NK-92 (cell line): ENCODE measurements around the gene EVC.

Experiments
- DNase-seq: peaks from one replicate; lab custom pipeline; 2025; ENCODE audit not compliant: unreplicated experiment; lab: John Stamatoyannopoulos, UW

Gene EVC

GRCh38 chr4:5783486-5783885 is 72.5 kb downstream of the EVC start:
- no peak for DNase-seq

DNA sequence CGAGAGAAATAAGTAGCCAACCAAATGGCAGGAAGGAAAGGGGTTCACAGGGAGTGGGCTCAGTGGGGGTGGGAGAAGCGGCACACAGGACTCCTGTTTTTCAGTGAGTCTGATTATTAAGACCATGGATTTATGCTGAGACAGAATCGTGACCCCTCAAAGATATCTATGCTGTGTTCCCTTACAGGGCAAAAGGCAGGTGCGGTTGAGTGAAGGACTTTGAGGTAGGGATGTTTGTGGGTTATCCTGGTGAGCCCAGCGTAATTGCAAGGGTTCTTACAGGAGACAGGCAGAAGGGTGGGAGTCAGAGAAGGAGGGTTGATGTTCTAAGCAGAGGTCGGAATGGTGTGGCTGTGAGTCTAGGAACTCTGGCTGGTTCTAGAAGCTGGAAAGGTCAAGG is 73.0 kb downstream of the EVC start:
- no peak for DNase-seq

DNA sequence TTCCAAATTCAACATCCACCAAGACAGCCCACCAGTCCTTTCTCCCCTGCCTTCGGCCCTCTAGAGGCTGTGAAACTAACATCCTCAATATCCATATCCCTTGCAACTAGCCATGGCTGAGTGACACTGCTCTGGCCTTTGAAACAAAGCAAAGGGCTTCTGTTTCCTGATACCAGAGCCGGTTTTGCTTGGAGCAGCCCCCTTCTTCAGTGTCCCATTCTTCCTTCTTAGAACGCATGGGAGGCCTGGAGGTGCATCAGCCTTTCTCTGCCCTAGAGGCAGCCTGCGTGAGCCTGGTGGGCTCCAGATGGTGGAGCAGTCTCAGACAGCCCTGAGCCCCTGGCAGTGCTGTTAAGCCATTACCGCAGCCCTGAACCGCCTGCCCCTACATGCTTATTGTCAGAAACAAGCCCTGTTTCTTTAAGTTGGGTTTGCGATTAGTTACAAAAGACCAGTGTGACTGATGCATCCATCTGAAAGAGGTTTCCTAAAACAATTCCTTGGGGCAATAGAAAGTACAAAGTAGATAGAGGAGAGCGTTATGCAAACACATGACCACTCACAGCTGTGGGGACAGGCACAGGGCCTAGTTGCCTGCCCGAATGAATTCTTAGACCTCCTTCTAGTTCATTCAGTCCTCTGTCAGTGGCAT is 74.1 kb downstream of the EVC start:
- DNase-seq = no peak

GRCh38 chr4:5785806-5786680 is 75.0 kb downstream of the EVC start:
- DNase-seq = no peak

- no peak for DNase-seq
Observed at GRCh38 chr4:5787311-5787710, 76.3 kb downstream of the EVC start.

DNA sequence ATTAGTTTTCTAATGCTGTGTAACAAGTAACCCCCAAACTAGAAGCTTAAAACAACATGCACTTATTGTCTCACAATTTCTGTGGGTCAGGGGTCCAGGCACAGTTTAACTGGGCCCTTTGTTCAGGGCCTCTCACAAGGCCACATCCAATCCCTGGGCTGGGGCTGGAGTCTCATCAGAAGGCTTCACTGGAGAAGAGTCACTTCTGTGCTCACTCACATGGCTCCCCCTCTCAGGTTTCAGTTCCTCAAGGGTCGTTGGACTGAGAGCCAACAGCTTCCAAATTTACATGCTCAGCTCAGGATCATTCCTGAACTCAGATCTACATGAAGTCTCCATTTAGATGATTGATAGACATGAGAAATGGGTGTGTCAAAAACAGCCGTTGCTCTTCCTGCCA is 77.1 kb downstream of the EVC start:
- no peak for DNase-seq

DNA sequence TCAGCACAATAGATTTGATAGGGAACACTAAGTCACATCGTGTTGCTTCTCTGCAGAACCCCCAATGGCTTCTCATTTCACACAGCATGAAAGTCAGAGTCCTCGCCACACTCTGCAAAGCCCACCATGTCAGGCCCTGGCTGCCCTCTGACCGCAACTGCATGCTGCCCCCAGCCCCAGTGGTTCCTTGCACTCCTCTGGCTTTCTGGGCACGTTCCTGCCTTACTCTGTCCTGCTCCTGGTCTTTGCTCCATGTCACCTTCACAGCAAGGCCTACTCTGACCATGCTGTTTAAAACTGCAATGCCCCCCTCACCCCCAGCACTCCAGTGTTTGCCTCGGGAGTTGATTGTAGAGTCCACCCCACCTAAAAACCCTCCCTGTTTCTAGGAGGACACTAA is 78.1 kb downstream of the EVC start:
- DNase-seq = no peak

- no peak for DNase-seq
Observed at GRCh38 chr4:5790546-5790857, 79.5 kb downstream of the EVC start.

GRCh38 chr4:5791654-5792053 is 80.7 kb downstream of the EVC start:
- no peak for DNase-seq

GRCh38 chr4:5793514-5793913 is 82.5 kb downstream of the EVC start:
- DNase-seq = no peak

DNA sequence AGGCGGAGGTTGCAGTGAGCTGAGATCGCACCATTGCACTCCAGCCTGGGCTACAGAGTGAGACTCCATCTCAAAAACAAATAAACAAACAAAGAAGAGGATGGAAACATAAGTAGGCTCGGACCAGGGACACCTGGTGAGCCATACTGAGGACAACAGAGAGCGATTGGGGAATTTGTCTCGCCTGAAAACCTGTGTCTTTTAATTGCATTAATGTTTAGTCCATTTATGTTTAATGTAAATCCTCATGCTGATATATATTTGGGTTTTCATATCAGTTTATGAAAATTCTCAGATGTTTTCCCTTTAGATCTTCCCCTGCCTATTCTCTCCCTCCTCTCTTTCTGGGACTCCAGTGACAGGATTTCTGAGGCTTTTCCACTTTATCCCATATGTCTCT is 84.6 kb downstream of the EVC start:
- DNase-seq = no peak

DNA sequence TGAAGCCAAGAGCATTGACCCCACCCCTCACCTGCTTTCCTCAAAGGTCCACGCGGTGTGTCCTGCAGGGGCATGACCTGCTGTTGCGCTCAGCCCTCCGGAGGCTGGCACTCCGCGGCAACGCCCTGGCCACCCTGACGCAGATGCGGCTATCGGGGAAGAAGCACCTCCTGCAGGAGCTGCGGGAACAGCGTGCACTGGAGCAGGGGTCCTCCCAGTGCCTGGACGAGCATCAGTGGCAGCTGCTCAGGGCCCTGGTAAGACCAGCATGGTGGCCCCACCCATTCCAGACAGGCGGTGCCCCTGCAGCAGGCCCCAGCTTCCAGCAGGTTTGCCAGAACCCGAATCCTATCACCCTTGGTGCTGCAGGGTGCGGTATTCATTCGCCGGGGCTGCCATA is 86.0 kb downstream of the EVC start:
- DNase-seq = no peak

DNA sequence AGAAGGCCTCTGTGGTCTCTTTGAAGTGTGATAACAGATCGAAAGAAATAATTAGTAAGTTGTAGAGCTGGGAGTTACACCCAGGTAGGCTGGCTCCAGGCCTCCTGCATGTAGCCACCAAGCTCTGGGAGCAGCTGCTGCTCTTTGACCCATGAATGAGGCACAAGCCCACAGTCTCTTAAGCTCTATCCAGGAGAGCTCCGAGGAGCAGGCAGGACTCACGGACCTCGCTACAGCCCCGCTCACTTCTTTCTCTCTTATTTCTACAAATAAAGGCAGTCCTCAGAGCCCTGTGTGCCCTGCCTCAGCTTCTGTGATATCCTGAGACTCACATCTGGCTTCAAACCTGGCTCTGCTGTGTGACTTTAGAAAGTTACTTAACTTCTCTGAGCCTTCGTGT is 86.9 kb downstream of the EVC start:
- DNase-seq = no peak

DNA sequence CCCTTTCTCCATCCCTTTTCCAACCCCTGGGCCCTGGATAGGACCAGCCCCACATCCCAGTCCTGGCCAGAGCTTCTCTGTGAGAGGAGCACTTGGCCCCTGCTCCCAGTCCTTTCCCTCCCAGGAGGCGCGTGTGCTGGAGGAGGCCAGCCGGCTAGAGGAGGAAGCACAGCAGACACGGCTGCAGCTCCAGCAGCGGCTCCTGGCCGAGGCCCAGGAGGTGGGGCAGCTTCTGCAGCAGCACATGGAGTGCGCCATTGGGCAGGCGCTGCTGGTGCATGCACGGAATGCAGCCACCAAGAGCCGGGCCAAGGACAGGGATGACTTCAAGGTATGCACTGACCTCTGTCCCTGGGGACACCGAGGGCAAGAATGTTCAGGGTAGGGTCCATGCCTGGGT is 87.5 kb downstream of the EVC start:
- no peak for DNase-seq

DNA sequence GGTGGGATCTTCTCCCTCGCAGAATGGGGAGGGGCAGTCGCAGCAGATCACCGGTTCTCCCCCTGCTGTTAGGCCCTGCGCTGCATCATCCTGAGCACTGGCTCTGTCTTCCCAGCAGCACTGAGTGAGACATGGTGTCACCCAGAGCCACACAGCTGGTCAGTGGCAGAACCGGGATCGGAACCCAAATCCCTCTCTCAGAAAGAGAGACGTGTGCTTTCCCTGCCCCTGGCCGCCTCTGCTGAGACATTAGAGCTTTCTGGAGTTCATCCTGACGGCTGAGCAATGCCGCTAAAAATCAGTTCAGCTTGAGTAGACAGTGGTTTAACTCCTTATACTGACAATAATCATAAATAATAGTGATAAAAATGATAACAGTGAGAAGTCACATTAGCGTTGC is 87.9 kb downstream of the EVC start:
- DNase-seq = no peak

GRCh38 chr4:5799406-5799805 is 88.4 kb downstream of the EVC start:
- DNase-seq = no peak

- no peak for DNase-seq
Observed at GRCh38 chr4:5800496-5800895, 89.5 kb downstream of the EVC start.

- DNase-seq = no peak
Observed at GRCh38 chr4:5801696-5802095, 90.7 kb downstream of the EVC start.

- DNase-seq = no peak
Observed at GRCh38 chr4:5802565-5802964, 91.6 kb downstream of the EVC start.

- DNase-seq = no peak
Observed at GRCh38 chr4:5804656-5805055, 93.7 kb downstream of the EVC start.

DNA sequence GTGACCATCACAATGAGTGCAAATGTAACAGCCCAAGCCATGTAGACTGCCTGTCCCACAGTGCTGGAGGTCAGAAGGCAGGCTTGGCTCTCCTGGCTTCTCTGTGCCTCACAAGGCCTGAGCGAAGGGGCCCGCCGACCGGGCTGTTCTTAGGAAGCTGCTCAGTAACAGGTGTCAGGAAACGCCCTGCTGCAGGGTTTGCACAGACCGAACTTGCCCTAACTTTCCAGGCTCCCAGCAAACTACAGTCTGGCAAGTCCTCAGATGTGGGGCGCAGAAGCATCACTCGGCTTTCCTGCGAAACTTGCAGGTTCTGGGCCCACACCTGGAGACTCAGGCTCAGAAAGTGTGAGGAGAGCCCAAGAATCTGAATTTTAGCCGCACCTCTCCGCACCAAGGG is 94.3 kb downstream of the EVC start:
- DNase-seq = no peak

GRCh38 chr4:5808081-5808741 is 97.2 kb downstream of the EVC start:
- DNase-seq = no peak
